Fibroblast of the aortic adventitia (primary cell): ENCODE measurements around the gene ST6GALNAC3. TPM values are rescaled to one million over a fixed set of nuclear protein-coding genes. Genes with fewer than 3 reads are reported as not detected.

Source experiments
- DNase-seq: peaks from one replicate; pipeline ENCODE4 v3.0.0-alpha.2; 2010; ENCODE audit warnings: low read depth
- H3K4me3 ChIP-seq: 2 replicates; pipeline ENCODE4 v1.5.1; 2011; ENCODE audit warnings: low read depth, mild to moderate bottlenecking, control low read depth, low read length, moderate library complexity
- total RNA-seq: library from RNA; depleted of rRNA; stranded (reverse); fragments of >200 nt; gene quantifications from 2 replicates; pipeline ENCODE4 v1.2.3, GENCODE V29; 2012; ENCODE audit warnings: low replicate concordance
- TF ChIP-seq, protein P1 (sequence below): IDR thresholded peaks from 2 replicates; pipeline ENCODE4 v1.5.1; 2011; ENCODE audit warnings: mild to moderate bottlenecking, low read length, control low read depth, inconsistent platforms; ENCODE audit not compliant: insufficient read depth

ST6GALNAC3 gene
- total RNA-seq, 1 donor: 3.1 TPM

- DNase-seq: no peak
- H3K4me3 ChIP-seq: no peak overlapping the region
- TF ChIP-seq, protein P1, sequence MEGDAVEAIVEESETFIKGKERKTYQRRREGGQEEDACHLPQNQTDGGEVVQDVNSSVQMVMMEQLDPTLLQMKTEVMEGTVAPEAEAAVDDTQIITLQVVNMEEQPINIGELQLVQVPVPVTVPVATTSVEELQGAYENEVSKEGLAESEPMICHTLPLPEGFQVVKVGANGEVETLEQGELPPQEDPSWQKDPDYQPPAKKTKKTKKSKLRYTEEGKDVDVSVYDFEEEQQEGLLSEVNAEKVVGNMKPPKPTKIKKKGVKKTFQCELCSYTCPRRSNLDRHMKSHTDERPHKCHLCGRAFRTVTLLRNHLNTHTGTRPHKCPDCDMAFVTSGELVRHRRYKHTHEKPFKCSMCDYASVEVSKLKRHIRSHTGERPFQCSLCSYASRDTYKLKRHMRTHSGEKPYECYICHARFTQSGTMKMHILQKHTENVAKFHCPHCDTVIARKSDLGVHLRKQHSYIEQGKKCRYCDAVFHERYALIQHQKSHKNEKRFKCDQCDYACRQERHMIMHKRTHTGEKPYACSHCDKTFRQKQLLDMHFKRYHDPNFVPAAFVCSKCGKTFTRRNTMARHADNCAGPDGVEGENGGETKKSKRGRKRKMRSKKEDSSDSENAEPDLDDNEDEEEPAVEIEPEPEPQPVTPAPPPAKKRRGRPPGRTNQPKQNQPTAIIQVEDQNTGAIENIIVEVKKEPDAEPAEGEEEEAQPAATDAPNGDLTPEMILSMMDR: no peak
Observed at GRCh38 chr1:76266762-76267161, 192.2 kb downstream of the ST6GALNAC3 start.

DNA sequence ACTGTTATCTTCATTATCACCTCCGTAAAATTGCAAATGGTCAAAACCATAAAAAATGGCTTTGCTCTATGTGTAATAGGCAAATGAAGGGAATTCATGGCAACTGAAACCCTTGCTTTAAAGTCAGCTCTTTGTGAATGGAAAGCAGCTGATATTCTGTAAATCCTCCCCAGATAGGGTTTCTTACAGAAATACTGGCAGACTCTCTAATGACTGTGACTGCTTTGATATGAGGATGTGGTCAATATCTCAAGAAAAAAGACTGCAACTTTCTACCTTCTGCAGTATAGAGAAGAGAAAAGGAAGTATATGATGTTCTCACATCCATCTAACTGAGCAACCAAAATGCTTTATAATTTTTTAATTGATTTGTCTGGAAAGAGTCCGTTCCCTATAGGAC, 193.1 kb downstream of the ST6GALNAC3 start:
- H3K4me3 ChIP-seq: no peak overlapping the region
- TF ChIP-seq, protein P1: no peak
- no peak for DNase-seq

GRCh38 chr1:76268341-76268740, 193.8 kb downstream of the ST6GALNAC3 start:
- H3K4me3 ChIP-seq: no peak overlapping the region
- no peak for DNase-seq
- TF ChIP-seq, protein P1: no peak

DNA sequence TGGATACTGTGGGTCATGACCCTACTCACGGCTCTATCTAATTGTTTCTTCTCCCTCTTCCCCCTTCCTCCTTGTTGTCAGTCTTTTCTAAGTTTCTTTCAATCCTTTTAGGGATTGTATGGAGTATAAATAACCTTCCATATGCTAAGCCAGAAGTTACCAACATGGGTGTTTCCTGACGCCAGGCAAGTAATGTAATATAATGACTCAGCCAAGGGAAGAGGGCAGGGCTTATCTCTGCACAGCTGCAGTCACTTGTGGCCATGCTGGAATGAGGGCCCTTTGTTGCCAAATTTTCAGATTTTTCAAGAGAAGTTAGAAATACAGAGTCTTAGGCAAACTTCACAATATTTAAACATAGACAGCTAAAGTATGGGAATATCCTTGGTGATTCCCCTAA, 194.6 kb downstream of the ST6GALNAC3 start:
- DNase-seq: peak; percentile 58
- no peak overlapping the region for H3K4me3 ChIP-seq
- TF ChIP-seq, protein P1: no peak

- no peak for DNase-seq
- H3K4me3 ChIP-seq: no peak overlapping the region
- TF ChIP-seq, protein P1: no peak
Observed at GRCh38 chr1:76274302-76274701, 199.8 kb downstream of the ST6GALNAC3 start.

GRCh38 chr1:76274718-76275117, 200.2 kb downstream of the ST6GALNAC3 start:
- no peak for DNase-seq
- TF ChIP-seq, protein P1: no peak

GRCh38 chr1:76278711-76279100, 204.2 kb downstream of the ST6GALNAC3 start:
- no peak for DNase-seq
- no peak overlapping the region for H3K4me3 ChIP-seq
- TF ChIP-seq, protein P1: no peak

More at GRCh38 chr1:76274718-76275117, 200.2 kb downstream of the ST6GALNAC3 start:
- H3K4me3 ChIP-seq: no peak overlapping the region
